Gastroesophageal sphincter (tissue), 3 donors: Measurements from ENCODE around the gene VSNL1.

Source experiments
- POLR2A ChIP-seq, 2 donors: fragments of 450-650 bp; IDR thresholded peaks; one replicate each; pipeline ENCODE4 v1.6.1; 2017; ENCODE audit warnings: antibody characterized with exemption in 2 of 2, mild to moderate bottlenecking in 2 of 2, moderate library complexity in 1 of 2
- POLR2AphosphoS5 ChIP-seq: sonication (generic); formaldehyde crosslinking; IDR thresholded peaks from one replicate; pipeline ENCODE4 v1.6.1; 2017; ENCODE audit warnings: antibody characterized with exemption
- TF ChIP-seq, protein P1 (sequence below), 4 experiments: fragments of 200-600 bp in 2 of 4; fragments of 450-650 bp in 2 of 4; sonication (generic) in 1 of 4; IDR thresholded peaks; one replicate each; pipeline ENCODE4 v1.5.1; 2017 to 2019; ENCODE audit warnings: antibody characterized with exemption in 4 of 4, mild to moderate bottlenecking in 2 of 4, moderate library complexity in 2 of 4

- TF ChIP-seq POLR2AphosphoS5, result no peak
- TF ChIP-seq, protein P1, sequence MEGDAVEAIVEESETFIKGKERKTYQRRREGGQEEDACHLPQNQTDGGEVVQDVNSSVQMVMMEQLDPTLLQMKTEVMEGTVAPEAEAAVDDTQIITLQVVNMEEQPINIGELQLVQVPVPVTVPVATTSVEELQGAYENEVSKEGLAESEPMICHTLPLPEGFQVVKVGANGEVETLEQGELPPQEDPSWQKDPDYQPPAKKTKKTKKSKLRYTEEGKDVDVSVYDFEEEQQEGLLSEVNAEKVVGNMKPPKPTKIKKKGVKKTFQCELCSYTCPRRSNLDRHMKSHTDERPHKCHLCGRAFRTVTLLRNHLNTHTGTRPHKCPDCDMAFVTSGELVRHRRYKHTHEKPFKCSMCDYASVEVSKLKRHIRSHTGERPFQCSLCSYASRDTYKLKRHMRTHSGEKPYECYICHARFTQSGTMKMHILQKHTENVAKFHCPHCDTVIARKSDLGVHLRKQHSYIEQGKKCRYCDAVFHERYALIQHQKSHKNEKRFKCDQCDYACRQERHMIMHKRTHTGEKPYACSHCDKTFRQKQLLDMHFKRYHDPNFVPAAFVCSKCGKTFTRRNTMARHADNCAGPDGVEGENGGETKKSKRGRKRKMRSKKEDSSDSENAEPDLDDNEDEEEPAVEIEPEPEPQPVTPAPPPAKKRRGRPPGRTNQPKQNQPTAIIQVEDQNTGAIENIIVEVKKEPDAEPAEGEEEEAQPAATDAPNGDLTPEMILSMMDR (IDR thresholded peaks at IDR 0.05), result no peak
- TF ChIP-seq POLR2A (IDR thresholded peaks at IDR 0.05), result no peak
These were observed 150.3 kb downstream of the VSNL1 start for GRCh38 chr2:17690776-17691175.
